ENCODE results near the gene UBE2J2. TPM values are rescaled to one million over a fixed set of nuclear protein-coding genes. Genes with fewer than 3 reads are reported as not detected.

Gene UBE2J2
- total and polyA plus RNA-seq, 2 experiments from 2014 or later = 47.1 to 70.2 TPM

DNA sequence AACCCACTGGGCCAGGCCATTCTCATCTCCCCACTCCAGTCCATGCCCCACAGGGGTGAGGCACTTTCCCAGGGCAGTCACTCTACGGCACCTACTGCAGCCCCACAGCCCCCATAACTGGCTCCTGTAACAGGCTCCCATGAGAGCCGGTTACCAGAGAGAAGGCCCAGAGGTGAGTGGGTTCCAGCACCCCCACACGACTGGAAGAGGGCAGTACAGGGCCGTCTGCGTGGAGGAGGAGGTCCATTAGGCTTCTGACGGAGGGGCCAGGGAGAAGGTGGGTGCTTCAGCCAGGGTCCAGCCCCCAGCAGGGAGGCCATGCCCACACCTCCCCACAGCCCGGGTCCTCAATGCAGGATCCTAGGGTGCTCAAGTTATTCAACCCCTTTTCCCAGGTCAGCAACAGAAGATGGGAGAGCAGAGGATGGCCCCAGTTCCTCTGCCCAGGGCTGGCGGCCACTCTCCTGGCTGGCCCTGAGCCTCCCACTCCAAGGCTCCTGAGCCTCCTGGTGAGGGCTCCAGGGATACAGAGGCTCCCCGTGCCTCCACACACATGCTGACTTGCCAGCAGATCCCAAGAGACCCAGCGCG, 32.5 kb upstream of the UBE2J2 start:
- no peaks in the 10 kb centered on the region for H3K27me3 ChIP-seq (ENCODE audit: insufficient read depth)
- no peak overlapping the region for H2AFZ ChIP-seq
- H3F3A ChIP-seq (replicated peaks; ENCODE audit: low read depth) = peaks cover 4% of the 10 kb centered on the region; the same call in 1 of the 2 replicates
- Mint-ChIP-seq H3K4me1 (peaks cover 20% of the 10 kb centered on the region; the same call in 2 of the 3 replicates), H3K27me3 (ENCODE audit: insufficient read depth, low read depth, poor library complexity) (peaks cover 20% of the 10 kb centered on the region), H3K9me3 (no peaks in the 10 kb centered on the region), H3K27ac (peak overlapping the region; percentile 80), H3K36me3 (ENCODE audit: low read depth) (peaks cover 6% of the 10 kb centered on the region), H3K4me3 (peak overlapping the region; percentile 80)
- H4K20me1 ChIP-seq (replicated peaks; ENCODE audit: insufficient read depth) = no peaks in the 10 kb centered on the region
- peaks cover 5% of the 10 kb centered on the region; the same call in 1 of the 2 replicates for H3K79me2 ChIP-seq (replicated peaks; ENCODE audit: insufficient read depth)
- H3K9me2 ChIP-seq (ENCODE audit: insufficient read depth) = no peaks in the 10 kb centered on the region
- H3K4me1 ChIP-seq (ENCODE audit: insufficient read depth) = peaks cover 7% of the 10 kb centered on the region; the same call in 1 of the 2 replicates
- peak; percentile 60 for DNase-seq (ENCODE audit: low spot score)
- H3K4me3 ChIP-seq = peak overlapping the region; percentile 90; the same call in 1 of the 2 replicates
- H3K4me2 ChIP-seq = peak overlapping the region; percentile 87; the same call in 1 of the 2 replicates
- TF ChIP-seq EZH2 (IDR thresholded peaks at IDR 0.05; ENCODE audit: low read depth, unreplicated experiment) = no peak
- TF ChIP-seq JUNB (IDR thresholded peaks at IDR 0.05; ENCODE audit: unreplicated experiment) = no peak
- TF ChIP-seq REST (IDR thresholded peaks at IDR 0.05; ENCODE audit: unreplicated experiment) = no peak
- no peak for TF ChIP-seq CREB1 (CRISPR knock-in tag; IDR thresholded peaks at IDR 0.05; ENCODE audit: low read depth)
- TF ChIP-seq, protein P1, sequence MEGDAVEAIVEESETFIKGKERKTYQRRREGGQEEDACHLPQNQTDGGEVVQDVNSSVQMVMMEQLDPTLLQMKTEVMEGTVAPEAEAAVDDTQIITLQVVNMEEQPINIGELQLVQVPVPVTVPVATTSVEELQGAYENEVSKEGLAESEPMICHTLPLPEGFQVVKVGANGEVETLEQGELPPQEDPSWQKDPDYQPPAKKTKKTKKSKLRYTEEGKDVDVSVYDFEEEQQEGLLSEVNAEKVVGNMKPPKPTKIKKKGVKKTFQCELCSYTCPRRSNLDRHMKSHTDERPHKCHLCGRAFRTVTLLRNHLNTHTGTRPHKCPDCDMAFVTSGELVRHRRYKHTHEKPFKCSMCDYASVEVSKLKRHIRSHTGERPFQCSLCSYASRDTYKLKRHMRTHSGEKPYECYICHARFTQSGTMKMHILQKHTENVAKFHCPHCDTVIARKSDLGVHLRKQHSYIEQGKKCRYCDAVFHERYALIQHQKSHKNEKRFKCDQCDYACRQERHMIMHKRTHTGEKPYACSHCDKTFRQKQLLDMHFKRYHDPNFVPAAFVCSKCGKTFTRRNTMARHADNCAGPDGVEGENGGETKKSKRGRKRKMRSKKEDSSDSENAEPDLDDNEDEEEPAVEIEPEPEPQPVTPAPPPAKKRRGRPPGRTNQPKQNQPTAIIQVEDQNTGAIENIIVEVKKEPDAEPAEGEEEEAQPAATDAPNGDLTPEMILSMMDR (conservative IDR thresholded peaks at IDR 0.05; ENCODE audit: low read depth in 2 of 2) = peak; percentile 28 to 49
- no peak overlapping the region for H3K27ac ChIP-seq (ENCODE audit: low read depth)
- peak; percentile 5 for ATAC-seq
- H3K36me3 ChIP-seq (ENCODE audit: insufficient read depth) = no peaks in the 10 kb centered on the region

- no peaks in the 10 kb centered on the region for H3K36me3 ChIP-seq (ENCODE audit: insufficient read depth)
- peak overlapping the region; percentile 28; the same call in 1 of the 2 replicates for H3K4me3 ChIP-seq
- TF ChIP-seq, protein P1 (conservative IDR thresholded peaks at IDR 0.05; ENCODE audit: low read depth in 2 of 2) = peak in 1 of 2 experiments; percentile 36; a peak in 2 of 4 replicates
- no peak for TF ChIP-seq POLR2AphosphoS5 (IDR thresholded peaks at IDR 0.05; ENCODE audit: low read depth)
- peaks cover 18% of the 10 kb centered on the region for H3K27me3 Mint-ChIP-seq (ENCODE audit: insufficient read depth, low read depth, poor library complexity)
- peak overlapping the region; percentile 80 for H3K4me3 Mint-ChIP-seq
- H3K79me2 ChIP-seq (replicated peaks; ENCODE audit: insufficient read depth) = peaks cover 5% of the 10 kb centered on the region; the same call in 1 of the 2 replicates
- no peaks in the 10 kb centered on the region for H3K9me3 Mint-ChIP-seq
- peak overlapping the region; percentile 80 for H3K27ac Mint-ChIP-seq
- peaks cover 4% of the 10 kb centered on the region; the same call in 1 of the 2 replicates for H3F3A ChIP-seq (replicated peaks; ENCODE audit: low read depth)
- H4K20me1 ChIP-seq (replicated peaks; ENCODE audit: insufficient read depth) = no peaks in the 10 kb centered on the region
- peaks cover 20% of the 10 kb centered on the region; the same call in 2 of the 3 replicates for H3K4me1 Mint-ChIP-seq
- no peak overlapping the region for H2AFZ ChIP-seq
- H3K4me1 ChIP-seq (ENCODE audit: insufficient read depth) = peaks cover 7% of the 10 kb centered on the region; the same call in 1 of the 2 replicates
- peaks cover 2% of the 10 kb centered on the region for H3K36me3 Mint-ChIP-seq (ENCODE audit: low read depth)
- H3K27ac ChIP-seq (ENCODE audit: low read depth) = no peak overlapping the region
- H3K27me3 ChIP-seq (ENCODE audit: insufficient read depth) = no peaks in the 10 kb centered on the region
- ATAC-seq = peak; percentile 2
- DNase-seq (ENCODE audit: low spot score) = no peak
- H3K4me2 ChIP-seq = peak overlapping the region; percentile 87; the same call in 1 of the 2 replicates
- H3K9me2 ChIP-seq (ENCODE audit: insufficient read depth) = no peaks in the 10 kb centered on the region
Measured at GRCh38 chr1:1305300-1306069, 31.8 kb upstream of the UBE2J2 start.

Data from GM23338 (cell line).